Stimulated activated CD8-positive, alpha-beta memory T cell treated with anti-CD3 and anti-CD28 coated beads, Interleukin-4, amount 100 ng/mL, for 1 hour (primary cell): ENCODE measurements around the gene CPNE2.

Source experiments
- DNase-seq, 2 donors: peaks; one replicate each; pipeline ENCODE4 v3.0.0-alpha.2; 2020; ENCODE audit warnings: low read depth in 2 of 2, low spot score in 1 of 2

The CPNE2 gene

GRCh38 chr16:57144027-57144426, 51.6 kb downstream of the CPNE2 start:
- no peak for DNase-seq

GRCh38 chr16:57145046-57146021, 53.0 kb downstream of the CPNE2 start:
- DNase-seq, result no peak

GRCh38 chr16:57146040-57146647, 53.8 kb downstream of the CPNE2 start:
- DNase-seq, result no peak

- no peak for DNase-seq
Measured at GRCh38 chr16:57146735-57147134, 54.4 kb downstream of the CPNE2 start.

GRCh38 chr16:57147381-57148221, 55.2 kb downstream of the CPNE2 start:
- DNase-seq, result no peak

- DNase-seq, result no peak
Measured at GRCh38 chr16:57148481-57148880, 56.1 kb downstream of the CPNE2 start.

- DNase-seq, result no peak
Measured at GRCh38 chr16:57149391-57149790, 57.0 kb downstream of the CPNE2 start.

GRCh38 chr16:57150682-57151330, 58.4 kb downstream of the CPNE2 start:
- DNase-seq, result no peak

- DNase-seq, result no peak
Measured at GRCh38 chr16:57151369-57151768, 59.0 kb downstream of the CPNE2 start.

- no peak for DNase-seq
Measured at GRCh38 chr16:57152096-57153093, 60.0 kb downstream of the CPNE2 start.

GRCh38 chr16:57153841-57154240, 61.5 kb downstream of the CPNE2 start:
- no peak for DNase-seq

GRCh38 chr16:57155702-57156350, 63.4 kb downstream of the CPNE2 start:
- DNase-seq, result no peak

GRCh38 chr16:57156351-57156703, 63.9 kb downstream of the CPNE2 start:
- no peak for DNase-seq

GRCh38 chr16:57157533-57157932, 65.2 kb downstream of the CPNE2 start:
- DNase-seq, result no peak

GRCh38 chr16:57159447-57159846, 67.1 kb downstream of the CPNE2 start:
- DNase-seq, result no peak

GRCh38 chr16:57163842-57164241, 71.5 kb downstream of the CPNE2 start:
- no peak for DNase-seq

GRCh38 chr16:57165483-57165882, 73.1 kb downstream of the CPNE2 start:
- no peak for DNase-seq

- DNase-seq, result no peak
Measured at GRCh38 chr16:57165938-57166337, 73.6 kb downstream of the CPNE2 start.

GRCh38 chr16:57166451-57166850, 74.1 kb downstream of the CPNE2 start:
- DNase-seq, result no peak
